NCI-H526 treated with DMSO at 0.1 percent for 48 hours (cell line): Measurements from ENCODE around the gene HIGD2A.

Experiments used
- DNase-seq: peaks from one replicate; lab custom pipeline; 2025; lab: John Stamatoyannopoulos, UW

The HIGD2A gene, protein sequence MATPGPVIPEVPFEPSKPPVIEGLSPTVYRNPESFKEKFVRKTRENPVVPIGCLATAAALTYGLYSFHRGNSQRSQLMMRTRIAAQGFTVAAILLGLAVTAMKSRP

DNA sequence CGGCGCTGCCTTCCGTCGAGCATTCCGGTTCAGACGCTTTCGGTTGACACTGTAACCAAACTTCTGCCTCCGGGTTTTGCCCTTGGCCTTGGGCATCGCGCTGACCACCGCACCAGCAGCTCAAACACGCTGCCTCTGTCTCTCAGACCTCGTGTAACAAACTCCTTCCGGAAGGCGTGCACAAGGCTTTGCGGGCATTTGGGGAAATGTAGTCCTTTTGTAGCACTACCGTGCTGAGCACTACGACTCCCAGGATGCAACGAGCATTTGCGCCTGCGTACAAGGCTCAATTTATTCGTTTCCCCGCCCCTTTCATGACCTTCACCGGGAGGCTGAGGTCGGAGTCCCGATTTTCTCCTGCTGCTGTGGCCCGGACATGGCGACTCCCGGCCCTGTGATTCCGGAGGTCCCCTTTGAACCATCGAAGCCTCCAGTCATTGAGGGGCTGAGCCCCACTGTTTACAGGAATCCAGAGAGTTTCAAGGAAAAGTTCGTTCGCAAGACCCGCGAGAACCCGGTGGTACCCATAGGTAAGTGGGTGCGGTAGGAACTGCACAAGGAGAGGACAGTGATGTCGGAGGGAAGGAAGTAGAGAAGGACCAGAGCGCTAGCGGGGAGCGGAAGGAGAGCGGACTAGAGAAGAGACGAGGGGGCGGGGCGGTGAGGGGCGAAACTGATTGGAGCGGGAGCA is at the start of gene HIGD2A, which contains the start of gene NOP16:
HIGD2A (plus strand) TSS at position 308 of the 691 bp plus-strand sequence; CDS start at position 377, 69 bp downstream.
NOP16 (minus strand) TSS at position 155 of the 691 bp plus-strand sequence; CDS start at position 96, 59 bp downstream.
- DNase-seq = peak; percentile 93

DNA sequence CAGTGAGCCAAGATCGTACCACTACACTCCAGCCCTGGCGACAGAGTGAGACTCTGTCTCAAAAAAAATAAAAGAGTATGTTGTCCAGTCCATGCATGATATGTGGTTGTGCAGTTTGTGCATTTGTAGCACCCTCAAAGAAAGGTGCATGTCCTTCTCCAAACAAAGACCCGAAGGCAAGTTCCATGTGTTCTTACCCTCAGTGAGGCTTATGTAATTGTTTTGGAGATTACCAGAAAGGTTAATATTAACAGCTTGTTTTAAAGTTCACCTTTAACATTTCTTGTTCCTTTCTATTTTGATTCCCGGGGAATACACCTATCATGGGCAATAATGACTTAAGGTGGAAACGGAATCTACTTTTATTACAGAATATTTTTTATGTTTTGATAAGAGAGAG is 49.2 kb upstream of the HIGD2A start:
- DNase-seq = no peak

- no peak for DNase-seq
These were observed 47.0 kb upstream of the HIGD2A start for GRCh38 chr5:176341325-176342157.

- DNase-seq = no peak
These were observed 46.4 kb upstream of the HIGD2A start for GRCh38 chr5:176342158-176342483.

- no peak for DNase-seq
These were observed 45.6 kb upstream of the HIGD2A start for GRCh38 chr5:176342766-176343458.

DNA sequence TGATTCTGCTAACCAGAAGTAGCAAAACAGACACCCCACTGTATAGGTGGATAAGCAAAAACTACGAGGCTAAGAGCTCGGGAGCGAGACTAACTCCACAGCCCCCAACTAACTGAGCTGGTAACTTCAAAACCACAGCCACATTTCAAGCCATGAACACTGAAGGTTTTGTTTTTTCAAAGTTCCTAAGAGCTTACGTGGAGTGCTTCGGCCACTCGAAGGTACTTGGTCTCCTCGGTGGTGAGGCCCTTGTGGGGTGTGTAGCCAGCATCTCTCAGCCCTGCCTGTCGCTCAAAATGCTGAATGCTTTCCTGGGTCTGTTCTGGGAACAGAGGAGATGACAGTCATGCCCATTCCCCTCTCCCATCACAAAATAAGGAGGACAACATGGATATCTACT is 38.1 kb upstream of the HIGD2A start:
- DNase-seq = no peak

- DNase-seq = no peak
These were observed 36.3 kb upstream of the HIGD2A start for GRCh38 chr5:176352116-176352878.

- no peak for DNase-seq
These were observed 35.0 kb upstream of the HIGD2A start for GRCh38 chr5:176353533-176353932.

- DNase-seq = no peak
These were observed 33.0 kb upstream of the HIGD2A start for GRCh38 chr5:176355400-176356178.

GRCh38 chr5:176356179-176356566 is 32.4 kb upstream of the HIGD2A start:
- no peak for DNase-seq

- no peak for DNase-seq
These were observed 28.9 kb upstream of the HIGD2A start for GRCh38 chr5:176359658-176360057.

DNA sequence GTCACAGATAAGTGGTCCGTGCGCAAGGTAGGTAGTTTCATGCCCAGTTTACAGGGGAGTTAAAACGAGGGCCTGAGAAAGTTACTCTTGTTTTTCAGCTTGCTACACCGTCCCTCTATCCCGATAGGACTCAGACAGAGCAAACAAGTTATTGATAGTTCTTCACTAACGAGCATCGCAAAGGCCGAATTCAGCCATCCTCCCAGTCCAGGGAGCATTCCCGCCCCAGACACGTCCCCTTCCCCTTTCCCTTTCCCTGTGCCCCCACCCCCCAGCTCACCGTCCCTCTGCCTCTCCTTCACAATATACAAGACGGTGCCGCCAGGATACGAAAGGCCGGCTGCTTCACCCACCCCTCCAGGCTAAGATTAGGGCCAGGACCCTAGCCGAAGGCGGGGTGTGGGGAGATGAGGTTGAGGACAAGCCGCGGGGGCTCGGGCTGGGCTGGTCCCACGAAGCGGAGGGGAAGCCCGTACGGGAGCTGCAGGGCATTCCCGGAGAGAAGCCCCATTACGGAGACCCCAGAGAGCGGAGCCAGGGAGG is 27.6 kb upstream of the HIGD2A start:
- peak; percentile 15 for DNase-seq

DNA sequence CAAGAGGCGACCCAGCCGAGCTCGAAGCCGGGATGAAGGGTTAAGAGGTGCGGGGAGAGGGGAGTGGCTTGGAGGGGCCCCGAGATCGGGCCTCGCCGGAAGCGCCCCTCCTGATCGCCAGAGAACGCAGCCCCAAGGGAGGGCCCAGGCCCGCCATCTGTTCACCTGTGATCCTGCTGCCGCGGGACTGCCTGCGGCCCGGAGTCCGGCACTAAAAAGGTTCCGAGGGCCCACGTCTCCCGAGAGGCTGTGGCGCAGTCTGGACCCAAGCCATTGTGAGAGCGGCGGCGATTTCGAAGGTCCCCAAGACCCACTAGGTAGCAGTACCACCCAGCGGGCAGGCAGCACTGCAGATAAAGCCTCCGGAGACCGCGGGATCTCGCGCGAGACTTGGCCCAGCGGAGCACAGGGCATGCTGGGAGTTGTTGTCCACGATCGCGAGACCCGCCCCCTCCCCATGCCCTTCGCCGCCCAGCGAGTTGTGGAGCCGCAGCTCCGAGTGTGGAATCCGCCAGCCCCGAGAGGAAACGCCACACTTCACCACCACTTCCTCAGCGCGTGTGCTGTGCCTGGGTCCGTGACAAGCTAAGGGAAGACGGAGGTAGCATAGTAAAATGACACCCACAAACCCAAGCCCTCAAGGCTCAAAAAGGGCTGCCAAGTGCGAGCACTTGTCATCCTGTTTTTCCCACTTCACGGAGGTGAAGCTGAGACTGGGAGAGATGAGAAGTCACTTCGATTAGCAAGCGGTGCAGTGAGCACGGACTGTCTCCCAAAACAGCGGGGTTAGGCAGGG is 26.9 kb upstream of the HIGD2A start, which contains the start of gene KIAA1191:
KIAA1191 (minus strand) TSS at position 328 of the 796 bp plus-strand sequence. CDS start 2,256 bp downstream, outside the sequence.
- peak; percentile 57 for DNase-seq

GRCh38 chr5:176362233-176362490 is 26.4 kb upstream of the HIGD2A start:
- DNase-seq = no peak

DNA sequence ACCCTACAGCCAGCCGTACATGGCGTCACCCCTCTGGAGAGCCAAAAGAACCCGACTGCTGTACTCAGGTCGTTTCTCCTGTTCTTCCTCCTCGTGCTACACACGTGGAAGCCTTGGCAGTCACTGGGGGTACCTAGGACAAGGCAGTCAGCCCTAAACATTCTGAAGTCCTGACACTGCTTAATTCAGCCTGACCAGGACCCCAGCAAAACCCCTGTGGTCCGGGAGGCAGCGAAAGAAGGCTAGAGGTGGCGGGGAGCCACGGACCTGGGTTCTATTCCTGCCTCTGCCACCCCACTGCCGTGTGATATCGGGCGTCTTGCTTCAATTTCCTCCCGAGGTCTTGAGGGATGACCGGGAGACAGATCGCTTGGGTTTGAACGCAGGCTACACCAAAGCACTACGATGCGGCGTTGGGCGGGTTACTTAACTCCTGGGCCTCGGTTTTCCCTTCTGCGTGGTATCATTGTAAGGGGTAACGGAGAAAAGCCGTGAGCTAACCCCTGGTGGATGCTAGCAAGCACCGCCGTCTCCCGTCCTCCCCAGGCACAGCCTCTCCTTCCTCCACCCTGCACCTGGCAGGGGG is 23.7 kb upstream of the HIGD2A start:
- no peak for DNase-seq

DNA sequence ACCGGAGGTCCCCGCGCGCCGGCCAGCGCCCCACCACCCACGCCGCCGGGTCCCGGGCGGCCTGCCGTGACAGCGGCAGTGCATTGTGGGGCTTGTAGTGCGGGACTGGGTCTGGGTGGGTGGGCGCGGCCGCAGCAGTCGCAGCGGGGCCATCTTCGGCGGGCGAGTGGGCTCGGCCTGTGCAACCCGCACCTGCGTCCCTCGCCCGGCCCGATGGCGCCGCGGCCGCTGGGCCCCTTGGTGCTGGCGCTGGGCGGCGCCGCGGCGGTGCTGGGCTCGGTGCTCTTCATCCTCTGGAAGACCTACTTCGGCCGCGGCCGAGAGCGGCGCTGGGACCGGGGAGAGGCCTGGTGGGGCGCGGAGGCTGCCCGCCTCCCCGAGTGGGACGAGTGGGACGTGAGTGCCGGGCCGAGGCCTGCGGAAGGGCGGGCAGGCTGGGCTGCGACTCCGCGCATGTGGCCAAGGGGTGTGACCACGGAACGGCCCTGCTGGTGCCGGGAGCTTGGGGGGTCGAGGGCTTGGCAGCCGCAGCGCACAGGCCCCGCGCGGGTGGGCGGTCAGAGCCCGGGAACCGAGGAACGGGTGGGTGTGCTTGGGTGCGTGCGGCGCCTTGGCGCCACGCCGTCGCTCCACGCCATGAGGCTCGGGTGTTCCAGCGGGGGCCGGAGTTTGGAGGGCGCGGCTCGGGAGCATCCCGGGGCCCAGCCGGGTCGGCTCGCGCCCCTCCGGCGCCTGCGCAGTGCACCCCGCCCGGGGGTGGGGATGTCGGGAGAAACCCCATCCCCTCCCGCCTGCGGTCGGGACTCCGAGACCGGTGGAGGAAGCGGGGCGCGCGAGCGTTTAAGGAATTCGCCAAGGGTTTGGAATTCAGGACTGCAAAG is 23.0 kb upstream of the HIGD2A start, which contains the start of gene ARL10:
ARL10 (plus strand) TSS at position 137 of the 881 bp plus-strand sequence; CDS start at position 214, 77 bp downstream.
- peak; percentile 5 for DNase-seq

GRCh38 chr5:176366232-176366894 is 22.2 kb upstream of the HIGD2A start:
- peak; percentile 6 for DNase-seq

- no peak for DNase-seq
These were observed 19.8 kb upstream of the HIGD2A start for GRCh38 chr5:176368726-176369125.
